GM12801 (cell line): Measurements from ENCODE around the gene SFMBT2.

Source experiments
- TF ChIP-seq, protein P1 (sequence below): IDR thresholded peaks from one replicate; pipeline ENCODE4 v1.5.1; 2011; ENCODE audit warnings: control low read depth; ENCODE audit not compliant: insufficient read length; ENCODE audit errors: extremely low read depth

Gene SFMBT2

DNA sequence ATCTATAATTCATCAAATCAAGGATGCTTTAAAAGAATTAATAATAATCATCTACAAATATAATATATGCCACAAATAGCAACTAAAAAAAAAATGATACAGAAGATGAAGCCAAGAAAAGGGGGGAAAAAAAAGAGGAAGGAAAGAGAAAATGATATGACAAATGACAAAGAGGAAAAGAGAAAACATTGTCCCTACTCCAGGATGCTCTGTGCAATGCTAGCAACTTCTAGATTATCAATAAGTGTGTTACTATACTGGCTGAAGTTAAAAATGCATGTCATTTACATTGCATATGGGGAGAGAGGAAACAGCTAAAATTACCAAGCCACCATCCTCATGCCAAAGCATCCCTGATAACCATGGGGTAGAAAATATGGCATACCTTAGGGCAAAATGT lies 104.2 kb downstream of the SFMBT2 start:
- TF ChIP-seq, protein P1, sequence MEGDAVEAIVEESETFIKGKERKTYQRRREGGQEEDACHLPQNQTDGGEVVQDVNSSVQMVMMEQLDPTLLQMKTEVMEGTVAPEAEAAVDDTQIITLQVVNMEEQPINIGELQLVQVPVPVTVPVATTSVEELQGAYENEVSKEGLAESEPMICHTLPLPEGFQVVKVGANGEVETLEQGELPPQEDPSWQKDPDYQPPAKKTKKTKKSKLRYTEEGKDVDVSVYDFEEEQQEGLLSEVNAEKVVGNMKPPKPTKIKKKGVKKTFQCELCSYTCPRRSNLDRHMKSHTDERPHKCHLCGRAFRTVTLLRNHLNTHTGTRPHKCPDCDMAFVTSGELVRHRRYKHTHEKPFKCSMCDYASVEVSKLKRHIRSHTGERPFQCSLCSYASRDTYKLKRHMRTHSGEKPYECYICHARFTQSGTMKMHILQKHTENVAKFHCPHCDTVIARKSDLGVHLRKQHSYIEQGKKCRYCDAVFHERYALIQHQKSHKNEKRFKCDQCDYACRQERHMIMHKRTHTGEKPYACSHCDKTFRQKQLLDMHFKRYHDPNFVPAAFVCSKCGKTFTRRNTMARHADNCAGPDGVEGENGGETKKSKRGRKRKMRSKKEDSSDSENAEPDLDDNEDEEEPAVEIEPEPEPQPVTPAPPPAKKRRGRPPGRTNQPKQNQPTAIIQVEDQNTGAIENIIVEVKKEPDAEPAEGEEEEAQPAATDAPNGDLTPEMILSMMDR, result no peak

DNA sequence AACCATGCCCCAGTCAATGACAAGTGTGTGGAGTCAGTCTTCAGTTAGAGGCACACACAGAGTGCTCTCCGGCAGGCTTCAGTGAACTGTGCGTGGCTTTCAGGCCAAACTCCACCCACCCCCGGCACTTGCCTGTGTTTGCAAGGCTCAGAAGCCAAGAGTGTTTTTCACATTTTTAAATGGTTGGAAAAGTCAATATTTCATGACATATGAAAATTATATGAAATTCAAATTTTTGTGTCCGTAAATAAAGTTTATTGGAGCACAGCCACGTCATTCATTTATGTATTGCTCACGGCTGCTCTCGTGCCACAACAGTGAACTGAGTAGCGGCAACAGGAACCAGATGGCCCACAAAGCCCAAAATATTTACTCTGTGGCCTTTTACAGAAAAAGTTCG lies 104.7 kb downstream of the SFMBT2 start:
- TF ChIP-seq, protein P1, result no peak

DNA sequence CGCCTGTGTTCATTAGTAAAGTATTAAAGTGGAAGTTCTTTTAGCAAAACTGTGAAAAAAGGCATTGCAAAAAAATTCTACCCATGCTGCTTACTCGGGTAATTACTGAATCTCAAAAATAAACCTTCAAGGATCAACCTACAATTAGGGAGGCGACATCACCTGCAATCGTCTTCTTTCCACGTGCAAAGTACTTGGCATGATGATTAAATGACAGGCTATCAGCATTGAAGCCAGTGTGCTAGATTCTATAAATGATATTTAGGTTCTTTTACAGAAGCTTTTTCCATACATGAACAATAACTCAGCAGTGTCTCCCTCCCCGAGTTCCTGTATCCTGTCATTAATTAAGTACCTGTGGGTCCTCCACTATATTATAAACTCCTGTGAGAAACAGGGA lies 105.8 kb downstream of the SFMBT2 start:
- TF ChIP-seq, protein P1, result no peak

- TF ChIP-seq, protein P1, result no peak
Measured at GRCh38 chr10:7304110-7304509, 106.7 kb downstream of the SFMBT2 start.

DNA sequence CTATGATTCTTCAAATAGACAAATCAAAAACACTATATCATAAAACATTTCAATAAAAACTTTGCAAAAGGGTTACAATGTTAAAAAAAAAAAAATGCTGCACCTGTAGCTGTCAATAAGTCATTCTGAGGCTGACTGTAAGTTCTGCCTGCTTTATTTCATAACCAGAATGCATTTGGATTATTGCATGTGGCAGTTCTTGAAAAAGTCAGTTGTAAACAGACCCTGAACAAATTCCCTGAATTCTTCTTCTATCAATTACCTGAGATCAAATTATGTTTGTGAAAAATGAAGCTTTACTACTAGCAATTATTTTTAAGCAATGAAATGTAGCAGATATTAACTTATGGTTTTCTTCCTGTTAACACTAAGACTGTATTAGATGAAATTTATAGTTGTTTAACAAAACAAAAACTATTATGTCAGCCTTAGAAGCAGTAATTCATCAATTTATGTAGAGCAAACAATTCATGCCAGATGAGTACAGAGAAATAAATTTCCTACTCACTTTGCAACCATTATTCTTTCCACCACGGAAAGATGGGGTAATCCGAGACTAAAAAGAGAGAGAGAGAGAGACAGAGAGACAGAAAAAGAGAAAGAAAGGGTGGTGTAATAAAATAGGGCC lies 107.8 kb downstream of the SFMBT2 start:
- TF ChIP-seq, protein P1, result no peak

DNA sequence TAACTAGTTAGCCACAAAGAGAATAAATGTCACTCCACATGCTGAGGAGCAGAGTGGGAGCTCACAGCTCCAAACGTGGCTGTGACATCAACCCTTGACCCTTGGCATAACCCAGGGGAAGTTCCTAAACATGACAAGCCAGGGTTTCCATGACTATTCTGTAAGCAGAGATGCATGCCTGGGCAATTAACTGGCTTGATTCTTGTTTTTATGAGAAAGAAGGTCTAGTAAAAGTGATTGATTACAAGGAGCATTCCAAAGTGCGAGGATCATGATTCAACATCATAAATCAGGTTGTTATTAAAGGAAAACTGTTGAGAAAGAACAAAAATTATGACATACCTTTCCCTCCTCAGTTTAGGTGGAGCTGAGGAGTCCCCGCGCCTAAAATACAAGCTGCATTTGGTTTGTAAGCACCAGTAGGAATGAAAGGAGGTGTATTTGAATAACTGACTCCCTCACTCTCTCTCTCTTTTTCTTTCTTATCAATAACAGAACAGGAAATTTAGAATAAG lies 108.4 kb downstream of the SFMBT2 start:
- TF ChIP-seq, protein P1, result no peak

- TF ChIP-seq, protein P1, result no peak
Measured at GRCh38 chr10:7301006-7301778, 109.6 kb downstream of the SFMBT2 start.
